ENCODE data around the gene CARD19. TPM values are rescaled to one million over a fixed set of nuclear protein-coding genes. Genes with fewer than 3 reads are reported as not detected.

The CARD19 gene
- total RNA-seq, 1 experiment from 2014 or later = 63.4 TPM

- BruUV-seq (replicated peaks) = no TSS peak
- intact Hi-C loops (cut with micrococcal nuclease; ENCODE audit: unreplicated experiment) = no loop called here
- Histone ChIP-seq H3K27me3 (ENCODE audit: control insufficient read depth, insufficient read depth, low read length) (no peaks in the 10 kb centered on the region), H3K27ac (ENCODE audit: low read length) (no peak overlapping the region), H3K9me3 (ENCODE audit: control insufficient read depth, insufficient read depth, low read depth, low read length) (no peaks in the 10 kb centered on the region), H3K4me3 (ENCODE audit: low read depth in 2 of 2, low read length in 2 of 2) (no peak overlapping the region), H3K4me1 (ENCODE audit: control insufficient read depth, insufficient read depth, low read length) (no peaks in the 10 kb centered on the region), H3K36me3 (ENCODE audit: control insufficient read depth, insufficient read depth, low read length) (no peaks in the 10 kb centered on the region)
- DNase-seq (ENCODE audit: low read depth, low spot score) (no peak), ATAC-seq (no peak)
- TF ChIP-seq POLR2AphosphoS5 (IDR thresholded peaks at IDR 0.05; ENCODE audit: low read depth, low read length) (no peak), TCF7L2 (IDR thresholded peaks at IDR 0.05; ENCODE audit: low read depth, low read length) (no peak), REST (IDR thresholded peaks at IDR 0.05; ENCODE audit: insufficient read depth in 1 of 2, low read depth in 2 of 2, low read length in 1 of 2) (no peak), SIN3A (IDR thresholded peaks at IDR 0.05; ENCODE audit: borderline replicate concordance, insufficient read depth, low read depth, low read length) (no peak), CTCF (IDR thresholded peaks at IDR 0.05) (no peak)
- ChIA-PET POLR2A (no interaction called here), CTCF (no interaction called here)
- in situ Hi-C loops (cut with HindIII; ENCODE audit: low pct_unique_long_range_greater_than_20kb, low sequenced_read_pairs) = no loop called here
These were observed 11.8 kb downstream of the CARD19 start for GRCh38 chr9:93107825-93108161.

GRCh38 chr9:93108291-93109041, 12.4 kb downstream of the CARD19 start:
- ATAC-seq (peak; percentile 24; the same call in 1 of the 2 replicates), DNase-seq (ENCODE audit: low read depth, low spot score) (no peak)
- no peak overlapping the region for H3K27ac ChIP-seq (ENCODE audit: low read length)
- in situ Hi-C loops (cut with HindIII; ENCODE audit: low pct_unique_long_range_greater_than_20kb, low sequenced_read_pairs) (no loop called here), intact Hi-C loops (cut with micrococcal nuclease; ENCODE audit: unreplicated experiment) (no loop called here)
- no TSS peak for BruUV-seq (replicated peaks)
- H3K4me3 ChIP-seq (ENCODE audit: low read depth in 2 of 2, low read length in 2 of 2) = no peak overlapping the region
- POLR2A ChIA-PET = interaction anchor here (0.7 kb wide), 1 partner anchor 11 kb away, joined by 3 read pairs; no protein-coding TSS in a partner anchor
- CTCF ChIA-PET = interaction anchor here (0.6 to 1.4 kb wide), 9 partner anchors 10 to 449 kb away, joined by 3 to 8 read pairs (median 5); no protein-coding TSS in a partner anchor
- no peak for TF ChIP-seq SIN3A (IDR thresholded peaks at IDR 0.05; ENCODE audit: borderline replicate concordance, insufficient read depth, low read depth, low read length)
- TF ChIP-seq REST (IDR thresholded peaks at IDR 0.05; ENCODE audit: insufficient read depth in 1 of 2, low read depth in 2 of 2, low read length in 1 of 2) = no peak
- no peak for TF ChIP-seq TCF7L2 (IDR thresholded peaks at IDR 0.05; ENCODE audit: low read depth, low read length)
- no peaks in the 10 kb centered on the region for H3K4me1 ChIP-seq (ENCODE audit: control insufficient read depth, insufficient read depth, low read length)
- no peaks in the 10 kb centered on the region for H3K36me3 ChIP-seq (ENCODE audit: control insufficient read depth, insufficient read depth, low read length)
- H3K27me3 ChIP-seq (ENCODE audit: control insufficient read depth, insufficient read depth, low read length) = no peaks in the 10 kb centered on the region
- no peaks in the 10 kb centered on the region for H3K9me3 ChIP-seq (ENCODE audit: control insufficient read depth, insufficient read depth, low read depth, low read length)
